LNCaP clone FGC (cell line): Measurements from ENCODE around the gene ADD1.

Experiments used
- DNase-seq: peaks from one replicate; pipeline ENCODE4 v3.0.0-alpha.2; 2011; ENCODE audit warnings: low read depth
- H3K4me3 ChIP-seq: 2 replicates; pipeline ENCODE4 v1.5.1; 2011; ENCODE audit warnings: mild to moderate bottlenecking, low read depth, low read length, control low read depth
- TF ChIP-seq, protein P1 (sequence below): IDR thresholded peaks from 2 replicates; pipeline ENCODE4 v1.5.1; 2012; ENCODE audit warnings: mild to moderate bottlenecking; ENCODE audit not compliant: control insufficient read depth, insufficient read depth; ENCODE audit errors: extremely low read depth

ADD1 gene

DNA sequence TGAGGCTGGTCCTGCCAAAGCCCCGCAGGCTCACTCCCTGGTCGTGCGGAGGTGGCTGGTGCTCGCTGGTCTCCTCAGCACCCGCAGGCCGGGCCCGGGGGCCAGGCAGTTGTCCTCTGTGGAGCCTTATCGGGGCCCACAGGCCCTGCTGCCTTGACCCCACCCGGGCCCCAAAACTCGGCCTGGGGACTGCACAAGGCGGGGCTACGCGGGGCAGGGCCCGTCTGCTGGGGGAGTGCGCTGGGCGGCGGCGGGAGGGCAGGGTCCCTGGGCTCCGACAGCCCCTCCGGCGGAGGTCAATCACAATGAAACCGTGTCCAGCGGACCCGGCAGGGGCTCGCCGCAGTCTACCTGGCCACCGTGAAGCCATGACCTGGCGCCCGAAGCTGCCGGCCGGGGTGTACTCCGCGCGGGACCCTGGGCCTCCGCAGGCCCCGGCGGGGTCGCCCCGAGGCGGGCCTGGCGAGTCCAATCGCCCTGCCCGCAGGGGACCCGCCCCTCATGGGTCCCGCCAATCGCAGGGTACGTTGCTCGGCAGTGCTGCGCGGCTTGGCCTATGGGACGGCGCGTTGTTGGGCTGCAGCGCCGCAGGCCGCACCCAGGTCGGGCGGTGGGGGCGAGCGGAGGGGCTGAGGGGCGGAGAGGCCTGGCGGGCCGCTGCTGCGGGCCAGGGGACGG lies at the start of gene ADD1:
ADD1 (plus strand) TSS at position 582 of the 678 bp plus-strand sequence. CDS start 32,072 bp downstream, outside the sequence.
- TF ChIP-seq, protein P1, sequence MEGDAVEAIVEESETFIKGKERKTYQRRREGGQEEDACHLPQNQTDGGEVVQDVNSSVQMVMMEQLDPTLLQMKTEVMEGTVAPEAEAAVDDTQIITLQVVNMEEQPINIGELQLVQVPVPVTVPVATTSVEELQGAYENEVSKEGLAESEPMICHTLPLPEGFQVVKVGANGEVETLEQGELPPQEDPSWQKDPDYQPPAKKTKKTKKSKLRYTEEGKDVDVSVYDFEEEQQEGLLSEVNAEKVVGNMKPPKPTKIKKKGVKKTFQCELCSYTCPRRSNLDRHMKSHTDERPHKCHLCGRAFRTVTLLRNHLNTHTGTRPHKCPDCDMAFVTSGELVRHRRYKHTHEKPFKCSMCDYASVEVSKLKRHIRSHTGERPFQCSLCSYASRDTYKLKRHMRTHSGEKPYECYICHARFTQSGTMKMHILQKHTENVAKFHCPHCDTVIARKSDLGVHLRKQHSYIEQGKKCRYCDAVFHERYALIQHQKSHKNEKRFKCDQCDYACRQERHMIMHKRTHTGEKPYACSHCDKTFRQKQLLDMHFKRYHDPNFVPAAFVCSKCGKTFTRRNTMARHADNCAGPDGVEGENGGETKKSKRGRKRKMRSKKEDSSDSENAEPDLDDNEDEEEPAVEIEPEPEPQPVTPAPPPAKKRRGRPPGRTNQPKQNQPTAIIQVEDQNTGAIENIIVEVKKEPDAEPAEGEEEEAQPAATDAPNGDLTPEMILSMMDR = no peak
- peak; percentile 61 for DNase-seq
- peak within 1 kb of the TSS; percentile 81 for H3K4me3 ChIP-seq

DNA sequence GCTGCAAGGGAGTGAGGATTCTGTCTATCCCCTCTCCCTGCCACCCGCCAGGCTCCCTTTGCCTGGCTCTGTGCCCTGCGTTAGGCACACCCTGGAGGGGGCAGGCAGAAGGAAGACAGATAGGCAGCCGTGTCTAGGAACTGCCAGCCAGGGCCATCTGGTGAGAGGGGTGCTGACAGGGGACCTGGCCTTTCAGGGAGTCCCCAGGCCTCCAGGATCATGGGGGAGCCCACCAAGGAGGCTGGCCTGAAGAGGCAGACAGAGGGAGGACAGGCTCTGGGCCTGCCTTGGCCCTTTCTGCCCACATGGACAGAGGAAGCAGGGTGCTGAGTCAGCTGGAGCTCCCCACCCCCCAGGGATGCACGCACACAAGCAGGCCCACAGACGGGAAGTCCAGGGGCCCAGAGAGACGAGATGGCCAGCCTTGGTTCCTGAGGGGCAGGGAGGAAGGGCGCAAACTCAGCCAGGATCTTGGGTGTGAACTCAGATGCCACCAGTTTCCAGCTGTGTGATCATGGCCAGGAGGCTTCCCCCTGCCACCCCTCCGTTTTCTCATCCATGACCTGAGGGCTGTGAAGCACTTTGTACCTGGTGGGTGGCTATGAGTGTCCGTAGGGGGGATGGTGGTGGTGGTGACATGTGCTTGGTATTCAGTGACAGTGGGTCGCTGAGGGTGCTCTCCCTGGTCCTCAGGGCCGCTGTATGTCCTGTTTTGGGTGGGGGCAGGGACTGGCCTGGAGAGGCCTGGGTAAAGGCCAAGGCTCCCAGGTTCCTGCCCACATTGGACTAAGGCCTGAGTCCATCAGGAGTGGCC lies 49.0 kb upstream of the ADD1 start:
- TF ChIP-seq, protein P1 = no peak
- H3K4me3 ChIP-seq = no peak overlapping the region; the same call in 1 of the 2 replicates
- DNase-seq = no peak

DNA sequence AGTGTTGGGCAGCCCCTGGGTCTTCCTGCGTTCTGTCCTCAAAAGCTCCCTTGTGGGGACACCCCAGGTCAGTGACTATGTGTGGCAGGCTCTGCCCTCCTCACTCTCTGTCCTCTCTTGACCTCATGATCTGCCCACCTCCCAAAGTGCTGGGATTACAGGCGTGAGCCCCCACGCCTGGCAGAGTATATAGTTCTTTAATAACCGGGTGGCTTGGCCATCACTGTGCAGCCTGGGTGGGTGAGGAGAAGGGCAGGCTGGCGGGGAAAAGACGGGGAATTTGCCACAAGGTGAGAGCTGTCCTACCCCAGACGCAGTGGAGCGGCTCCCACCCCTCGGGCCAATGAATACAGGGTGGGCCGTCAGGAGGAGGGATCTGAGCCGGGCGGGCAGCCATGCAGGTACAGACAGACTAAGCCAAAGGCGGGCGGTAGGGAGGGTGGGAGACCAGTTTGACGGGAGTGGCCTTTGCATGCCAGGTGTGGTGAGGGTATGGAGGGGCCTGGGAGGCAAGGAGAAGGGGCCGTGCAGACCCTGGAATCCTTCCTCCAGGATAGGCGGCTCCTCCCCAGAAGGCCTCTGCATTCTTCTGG lies 48.2 kb upstream of the ADD1 start:
- no peak for DNase-seq
- no peak overlapping the region for H3K4me3 ChIP-seq
- TF ChIP-seq, protein P1 = no peak

- TF ChIP-seq, protein P1 = no peak
- no peak overlapping the region for H3K4me3 ChIP-seq
- no peak for DNase-seq
Measured at GRCh38 chr4:2795893-2796848, 47.5 kb upstream of the ADD1 start.

GRCh38 chr4:2796849-2797544 lies 46.6 kb upstream of the ADD1 start:
- TF ChIP-seq, protein P1 = no peak
- H3K4me3 ChIP-seq = no peak overlapping the region
- DNase-seq = no peak
